Central memory CD4-positive, alpha-beta T cell (primary cell): ENCODE data around the gene NISCH.

Experiments used
- DNase-seq: peaks from one replicate; pipeline ENCODE4 v3.0.0; 2022
- total RNA-seq, 3 experiments: gene quantifications; one replicate each; lab custom pipeline; 2026; lab: John Stamatoyannopoulos, UW

The NISCH gene
- total RNA-seq = 116 to 226 (median 201) reads per million in 3 experiments

- DNase-seq = peak; percentile 94
These were observed at the start of gene NISCH for GRCh38 chr3:52455283-52456168. Gene NISCH, plus strand, starts transcription at chr3:52455604. Its CDS starts 38 bp downstream, at chr3:52455642.

GRCh38 chr3:52406231-52406661 is 49.2 kb upstream of the NISCH start:
- DNase-seq = no peak

GRCh38 chr3:52406791-52407510 is 48.5 kb upstream of the NISCH start:
- no peak for DNase-seq

- no peak for DNase-seq
These were observed 47.6 kb upstream of the NISCH start for GRCh38 chr3:52407779-52408178.

GRCh38 chr3:52408466-52408865 is 46.9 kb upstream of the NISCH start:
- DNase-seq = no peak

GRCh38 chr3:52415800-52416199 is 39.6 kb upstream of the NISCH start:
- no peak for DNase-seq

GRCh38 chr3:52420388-52420787 is 35.0 kb upstream of the NISCH start:
- DNase-seq = no peak

- no peak for DNase-seq
These were observed 32.7 kb upstream of the NISCH start for GRCh38 chr3:52422669-52423068.

- DNase-seq = no peak
These were observed 32.2 kb upstream of the NISCH start for GRCh38 chr3:52423173-52423572.

GRCh38 chr3:52428151-52429005 is 27.0 kb upstream of the NISCH start:
- DNase-seq = peak; percentile 20

GRCh38 chr3:52429031-52429430 is 26.4 kb upstream of the NISCH start:
- no peak for DNase-seq

GRCh38 chr3:52429779-52430415 is 25.5 kb upstream of the NISCH start:
- no peak for DNase-seq

- DNase-seq = no peak
These were observed 25.0 kb upstream of the NISCH start for GRCh38 chr3:52430416-52430810.

GRCh38 chr3:52431459-52432223 is 23.8 kb upstream of the NISCH start:
- DNase-seq = no peak

GRCh38 chr3:52432225-52432624 is 23.2 kb upstream of the NISCH start:
- no peak for DNase-seq

GRCh38 chr3:52432691-52433141 is 22.7 kb upstream of the NISCH start:
- DNase-seq = no peak

- DNase-seq = no peak
These were observed 21.9 kb upstream of the NISCH start for GRCh38 chr3:52433328-52433995.

GRCh38 chr3:52433996-52434479 is 21.4 kb upstream of the NISCH start:
- no peak for DNase-seq

GRCh38 chr3:52434491-52435115 is 20.8 kb upstream of the NISCH start:
- no peak for DNase-seq
